DOHH2 (cell line): ENCODE data around the gene ZDHHC19.

Experiments used
- H3F3A ChIP-seq: fragments of 200-600 bp; sonication (generic), shearing (Covaris generic); 2 replicates; pipeline ENCODE4 v1.6.0; 2016; ENCODE audit warnings: antibody characterized with exemption, mild to moderate bottlenecking; ENCODE audit not compliant: control insufficient read depth, insufficient read depth
- H3K27ac ChIP-seq: fragments of 200-600 bp; sonication (generic); 2 replicates; pipeline ENCODE4 v1.5.1; 2014; ENCODE audit warnings: low read depth, mild to moderate bottlenecking, low read length, moderate library complexity
- H3K27me3 ChIP-seq: fragments of 200-600 bp; sonication (generic); 2 replicates; pipeline ENCODE4 v1.6.1; 2014; ENCODE audit warnings: mild to moderate bottlenecking, low read length, mixed read lengths; ENCODE audit not compliant: control insufficient read depth
- H3K36me3 ChIP-seq: fragments of 200-600 bp; sonication (generic); 2 replicates; pipeline ENCODE4 v1.6.1; 2014; ENCODE audit warnings: mild to moderate bottlenecking, low read length, moderate library complexity, mixed read lengths; ENCODE audit not compliant: control insufficient read depth
- H3K4me1 ChIP-seq: fragments of 200-600 bp; sonication (generic); 2 replicates; pipeline ENCODE4 v1.6.1; 2014; ENCODE audit warnings: mild to moderate bottlenecking, low read length, mixed read lengths; ENCODE audit not compliant: control insufficient read depth
- H3K4me2 ChIP-seq: fragments of 200-600 bp; sonication (generic); 2 replicates; pipeline ENCODE4 v1.6.0; 2014; ENCODE audit warnings: mild to moderate bottlenecking, low read length, moderate library complexity
- H3K4me3 ChIP-seq: fragments of 200-600 bp; sonication (generic); 2 replicates; pipeline ENCODE4 v1.5.1; 2014; ENCODE audit warnings: mild to moderate bottlenecking, low read length, mixed read lengths
- H3K79me2 ChIP-seq: fragments of 200-600 bp; sonication (generic); 2 replicates; pipeline ENCODE4 v1.6.1; 2014; ENCODE audit warnings: mild to moderate bottlenecking, low read length, mixed read lengths; ENCODE audit not compliant: control insufficient read depth
- H3K9me2 ChIP-seq: fragments of 200-600 bp; sonication (generic); replicated peaks from 2 replicates; pipeline ENCODE4 v1.6.1; 2014; ENCODE audit warnings: mild to moderate bottlenecking, low read length, mixed read lengths; ENCODE audit not compliant: control insufficient read depth
- H3K9me3 ChIP-seq: fragments of 200-600 bp; sonication (generic); 2 replicates; pipeline ENCODE4 v1.6.1; 2014; ENCODE audit warnings: antibody characterized with exemption, low read length, mixed read lengths; ENCODE audit not compliant: control insufficient read depth, insufficient read depth
- H4K20me1 ChIP-seq: fragments of 200-600 bp; sonication (generic); 2 replicates; pipeline ENCODE4 v1.6.0; 2014; ENCODE audit warnings: low read depth, mild to moderate bottlenecking, antibody characterized with exemption, low read length, moderate library complexity; ENCODE audit not compliant: control insufficient read depth, insufficient read depth
- EZH2phosphoT487 ChIP-seq: fragments of 200-600 bp; sonication (generic); IDR thresholded peaks from 2 replicates; pipeline ENCODE4 v1.6.1; 2017; ENCODE audit warnings: borderline replicate concordance, mild to moderate bottlenecking, antibody characterized with exemption, low read length, moderate library complexity, mixed read lengths
- TF ChIP-seq, protein P1 (sequence below): fragments of 200-600 bp; sonication (generic); IDR thresholded peaks from one replicate; pipeline ENCODE4 v1.5.1; 2014; ENCODE audit warnings: antibody characterized with exemption, mild to moderate bottlenecking, low read depth, low read length; ENCODE audit not compliant: poor library complexity, severe bottlenecking

The ZDHHC19 gene

DNA sequence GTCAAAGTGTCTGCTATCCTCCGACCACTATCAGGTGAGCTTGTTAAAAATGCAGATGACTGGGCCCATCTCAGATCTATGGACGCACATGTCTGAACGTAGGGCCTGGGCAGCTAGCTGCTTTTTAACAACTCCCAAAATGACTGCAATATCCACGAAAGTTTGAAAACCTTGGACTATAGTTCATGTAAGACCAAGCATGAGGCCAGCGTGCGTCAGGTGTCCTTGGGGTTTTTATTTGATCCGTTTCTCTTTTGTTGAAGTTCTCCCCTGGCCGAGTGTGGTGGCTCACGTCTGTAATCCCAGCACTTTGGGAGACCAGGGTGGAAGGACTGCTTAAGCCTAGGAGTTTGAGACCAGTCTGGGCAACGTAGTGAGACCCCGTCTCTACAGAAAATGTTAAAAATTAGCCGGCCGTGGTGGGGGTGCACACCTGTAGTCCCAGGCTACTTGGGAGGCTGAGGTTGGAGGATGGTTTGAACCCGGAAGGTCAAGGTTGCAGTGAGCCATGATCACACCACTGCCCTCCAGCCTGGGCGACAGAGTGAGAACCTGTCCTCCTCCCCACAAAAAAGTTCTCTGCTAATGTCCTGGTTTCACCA lies 14.7 kb upstream of the ZDHHC19 start:
- H3K36me3 ChIP-seq = no peaks in the 10 kb centered on the region
- H3K4me1 ChIP-seq = no peaks in the 10 kb centered on the region
- no peak overlapping the region for H3K4me2 ChIP-seq
- TF ChIP-seq, protein P1, sequence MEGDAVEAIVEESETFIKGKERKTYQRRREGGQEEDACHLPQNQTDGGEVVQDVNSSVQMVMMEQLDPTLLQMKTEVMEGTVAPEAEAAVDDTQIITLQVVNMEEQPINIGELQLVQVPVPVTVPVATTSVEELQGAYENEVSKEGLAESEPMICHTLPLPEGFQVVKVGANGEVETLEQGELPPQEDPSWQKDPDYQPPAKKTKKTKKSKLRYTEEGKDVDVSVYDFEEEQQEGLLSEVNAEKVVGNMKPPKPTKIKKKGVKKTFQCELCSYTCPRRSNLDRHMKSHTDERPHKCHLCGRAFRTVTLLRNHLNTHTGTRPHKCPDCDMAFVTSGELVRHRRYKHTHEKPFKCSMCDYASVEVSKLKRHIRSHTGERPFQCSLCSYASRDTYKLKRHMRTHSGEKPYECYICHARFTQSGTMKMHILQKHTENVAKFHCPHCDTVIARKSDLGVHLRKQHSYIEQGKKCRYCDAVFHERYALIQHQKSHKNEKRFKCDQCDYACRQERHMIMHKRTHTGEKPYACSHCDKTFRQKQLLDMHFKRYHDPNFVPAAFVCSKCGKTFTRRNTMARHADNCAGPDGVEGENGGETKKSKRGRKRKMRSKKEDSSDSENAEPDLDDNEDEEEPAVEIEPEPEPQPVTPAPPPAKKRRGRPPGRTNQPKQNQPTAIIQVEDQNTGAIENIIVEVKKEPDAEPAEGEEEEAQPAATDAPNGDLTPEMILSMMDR = no peak
- no peak for TF ChIP-seq EZH2phosphoT487
- no peaks in the 10 kb centered on the region for H4K20me1 ChIP-seq
- no peak overlapping the region for H3K27ac ChIP-seq
- no peaks in the 10 kb centered on the region for H3K9me2 ChIP-seq
- no peaks in the 10 kb centered on the region for H3F3A ChIP-seq
- no peaks in the 10 kb centered on the region for H3K79me2 ChIP-seq
- H3K4me3 ChIP-seq = no peak overlapping the region
- no peaks in the 10 kb centered on the region for H3K9me3 ChIP-seq
- peaks cover 5% of the 10 kb centered on the region; the same call in 1 of the 2 replicates for H3K27me3 ChIP-seq

DNA sequence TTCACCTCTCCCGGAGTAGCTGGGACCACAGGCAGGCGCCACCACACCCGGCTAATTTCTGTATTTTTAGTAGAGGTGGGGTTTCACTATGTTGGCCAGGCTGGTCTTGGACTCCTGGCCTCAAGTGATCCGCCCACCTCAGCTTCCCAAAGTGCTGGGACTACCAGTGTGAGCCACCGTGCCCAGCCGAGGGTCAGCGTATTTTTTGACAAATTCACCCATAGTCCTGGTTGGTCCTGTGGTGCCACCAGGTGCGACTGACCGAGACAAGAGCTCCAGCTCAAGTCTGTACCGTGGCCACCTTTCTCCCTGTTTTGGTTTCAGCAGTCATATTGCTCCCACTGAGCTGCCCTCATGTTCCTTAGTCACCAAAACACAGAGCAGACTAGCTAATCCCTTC lies 13.9 kb upstream of the ZDHHC19 start:
- Histone ChIP-seq H3K27ac (no peak overlapping the region), H3K9me2 (no peaks in the 10 kb centered on the region), H3K27me3 (peaks cover 5% of the 10 kb centered on the region; the same call in 1 of the 2 replicates), H3K79me2 (no peaks in the 10 kb centered on the region), H3F3A (no peaks in the 10 kb centered on the region), H3K4me2 (no peak overlapping the region), H3K4me1 (no peaks in the 10 kb centered on the region), H3K4me3 (no peak overlapping the region), H3K36me3 (no peaks in the 10 kb centered on the region), H4K20me1 (no peaks in the 10 kb centered on the region), H3K9me3 (no peaks in the 10 kb centered on the region)
- TF ChIP-seq, protein P1 = no peak
- TF ChIP-seq EZH2phosphoT487 = no peak

DNA sequence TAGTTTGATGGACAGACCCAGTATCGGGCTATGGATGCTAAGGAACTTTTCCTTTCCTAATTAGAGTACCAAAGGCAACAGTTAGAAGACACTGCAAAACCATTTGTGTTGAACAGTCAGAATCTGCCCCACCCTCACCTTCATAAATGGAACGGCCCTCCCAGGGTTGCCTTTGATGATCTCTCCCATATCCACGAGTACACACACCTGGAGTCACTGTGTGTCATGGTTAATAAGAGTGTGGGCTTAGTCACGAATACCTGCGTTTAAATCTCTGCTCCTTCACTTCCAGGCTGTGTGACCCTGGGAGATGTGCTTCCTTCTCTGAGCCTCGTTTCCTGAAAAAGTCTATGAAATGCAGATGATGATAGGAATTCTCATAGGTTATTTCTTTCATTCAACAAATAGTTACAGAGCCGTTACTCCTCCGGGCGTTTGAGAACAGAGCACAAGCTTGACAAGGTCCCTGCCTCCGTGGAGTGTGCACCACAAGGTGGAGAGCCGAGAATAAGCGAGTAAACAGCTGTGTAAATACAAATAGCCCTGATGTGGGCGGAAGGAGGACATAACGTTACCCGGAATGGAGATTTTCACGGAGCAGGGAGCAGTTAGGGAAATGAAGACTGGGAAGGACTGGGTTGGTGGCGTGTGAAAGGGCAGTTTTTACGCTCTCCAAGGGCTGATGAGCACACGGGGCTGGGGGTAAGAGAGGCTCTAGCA lies 11.8 kb upstream of the ZDHHC19 start:
- Histone ChIP-seq H3K27me3 (peaks cover 5% of the 10 kb centered on the region; the same call in 1 of the 2 replicates), H3K9me3 (no peaks in the 10 kb centered on the region), H3K9me2 (no peaks in the 10 kb centered on the region), H3F3A (no peaks in the 10 kb centered on the region), H4K20me1 (no peaks in the 10 kb centered on the region), H3K36me3 (no peaks in the 10 kb centered on the region), H3K27ac (no peak overlapping the region), H3K79me2 (no peaks in the 10 kb centered on the region), H3K4me3 (no peak overlapping the region), H3K4me2 (no peak overlapping the region), H3K4me1 (peaks cover 8% of the 10 kb centered on the region)
- TF ChIP-seq EZH2phosphoT487 = no peak
- TF ChIP-seq, protein P1 = no peak
